Middle frontal gyrus (tissue), 1 donor: ENCODE measurements around the gene CFAP410.
"Not testable (repeated sequence)": the region's sequence is repeated elsewhere in the genome, so short reads cannot be mapped to it uniquely, and the experiment has no call there.

Experiments
- DNase-seq: peaks from one replicate; pipeline ENCODE4 v3.0.0-alpha.2; 2015; ENCODE audit warnings: low spot score; ENCODE audit errors: extremely low spot score

The CFAP410 gene

GRCh38 chr21:44351535-44352252, 12.5 kb upstream of the CFAP410 start:
- no peak for DNase-seq

DNA sequence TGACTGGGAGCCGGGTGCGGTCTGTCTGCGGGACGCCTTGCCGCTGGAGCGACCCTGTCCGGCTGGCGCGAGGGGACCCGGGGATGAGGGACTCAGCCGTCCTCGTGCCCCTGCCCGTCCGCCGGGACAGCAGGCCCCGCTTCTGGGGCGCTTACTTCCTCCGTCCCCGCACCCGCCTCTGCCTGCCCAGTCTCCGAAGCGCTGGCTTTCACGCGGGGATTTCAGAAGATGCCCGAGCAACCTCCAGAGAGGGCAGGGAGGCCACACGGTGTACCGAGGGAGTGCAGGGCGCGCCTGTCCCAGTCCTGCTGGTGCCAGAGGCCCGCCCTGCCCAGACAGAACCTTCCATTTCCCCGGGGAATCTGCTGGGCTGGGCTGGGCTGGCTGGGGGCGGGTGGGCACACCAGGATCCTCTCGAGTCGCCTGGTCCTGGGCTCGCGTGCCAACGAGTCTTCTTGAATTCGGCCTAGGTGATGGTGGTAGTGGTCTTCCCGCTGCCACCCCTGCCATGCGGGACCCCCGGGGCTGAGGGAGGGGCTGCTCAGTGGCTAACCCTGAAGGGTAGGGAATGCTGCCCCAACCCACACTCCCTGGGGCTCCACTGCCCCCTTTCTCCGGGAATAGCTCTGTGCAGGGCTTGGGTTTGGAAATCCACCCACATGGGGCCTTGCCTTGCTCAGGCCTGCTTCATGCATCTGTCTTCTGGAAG, 11.7 kb upstream of the CFAP410 start:
- DNase-seq, result no peak

- no peak for DNase-seq
These were observed 10.9 kb upstream of the CFAP410 start for GRCh38 chr21:44349847-44350772.

DNA sequence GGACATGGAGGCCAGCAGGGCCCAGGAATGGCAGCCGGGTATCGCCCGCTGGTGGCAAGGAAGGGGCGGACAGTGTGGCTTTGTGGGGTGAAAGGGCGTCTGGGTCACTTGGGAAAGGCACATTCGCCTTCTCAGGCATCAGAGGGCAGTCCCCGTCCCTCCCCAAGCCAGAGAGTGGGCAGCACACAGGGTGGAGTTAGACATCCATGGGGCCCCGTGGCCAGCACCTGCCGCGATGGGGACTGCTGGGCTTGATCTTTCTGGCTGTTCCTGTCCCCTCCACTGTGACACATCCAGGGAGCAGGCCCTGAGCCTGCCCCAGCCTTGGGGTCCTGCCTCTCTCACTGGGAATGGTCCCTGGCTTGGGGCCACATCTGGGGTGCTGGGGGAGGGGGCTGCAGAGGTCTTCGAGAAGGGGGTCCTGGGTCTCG, 10.2 kb upstream of the CFAP410 start:
- DNase-seq, result no peak

DNA sequence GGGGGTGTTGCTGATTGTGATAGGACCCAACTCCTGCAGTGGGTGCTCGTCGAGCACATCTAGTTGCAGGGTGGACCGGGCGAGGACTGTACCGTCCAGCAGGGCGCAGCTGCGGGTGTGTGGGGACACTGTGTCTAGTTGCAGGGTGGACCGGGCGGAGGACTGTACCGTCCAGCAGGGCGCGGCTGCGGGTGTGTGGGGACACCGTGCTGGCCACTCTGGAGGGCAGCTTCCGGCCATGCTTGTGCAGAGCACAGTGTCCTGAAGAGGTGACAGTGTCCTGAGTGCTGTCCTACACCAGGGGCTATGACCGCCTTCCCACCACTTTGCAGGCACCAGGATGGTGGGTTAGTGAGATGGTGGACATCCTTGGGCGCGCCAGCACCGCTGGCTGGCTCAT, 9.7 kb upstream of the CFAP410 start:
- no peak for DNase-seq

- DNase-seq, result no peak
These were observed 8.8 kb upstream of the CFAP410 start for GRCh38 chr21:44347911-44348451.

GRCh38 chr21:44345495-44345894, 6.3 kb upstream of the CFAP410 start:
- DNase-seq, result no peak

- DNase-seq, result no peak
These were observed 5.5 kb upstream of the CFAP410 start for GRCh38 chr21:44344541-44345183.

DNA sequence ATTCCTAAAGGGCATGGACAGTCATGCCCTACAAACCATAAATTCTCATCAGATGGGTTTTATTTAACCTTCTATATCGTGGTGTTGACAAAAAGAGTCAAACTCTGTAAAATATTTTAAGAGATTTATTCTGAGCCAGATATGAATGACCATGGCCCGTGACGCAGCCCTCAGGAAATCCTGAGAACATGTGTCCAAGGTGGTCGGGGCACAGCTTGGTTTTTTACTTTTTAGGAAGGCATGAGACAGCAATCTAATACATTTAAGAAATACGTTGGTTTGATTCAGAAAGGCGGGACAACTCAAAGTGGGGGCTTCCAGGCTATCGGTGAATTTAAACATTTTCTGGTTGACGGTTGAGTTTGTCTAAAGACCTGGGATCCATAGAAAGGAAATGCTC, 3.8 kb upstream of the CFAP410 start:
- not testable (repeated sequence) for DNase-seq

GRCh38 chr21:44341726-44342458, 2.7 kb upstream of the CFAP410 start:
- not testable (repeated sequence) for DNase-seq

- no peak for DNase-seq
These were observed 972 bp downstream of the CFAP410 start for GRCh38 chr21:44337941-44338895.

DNA sequence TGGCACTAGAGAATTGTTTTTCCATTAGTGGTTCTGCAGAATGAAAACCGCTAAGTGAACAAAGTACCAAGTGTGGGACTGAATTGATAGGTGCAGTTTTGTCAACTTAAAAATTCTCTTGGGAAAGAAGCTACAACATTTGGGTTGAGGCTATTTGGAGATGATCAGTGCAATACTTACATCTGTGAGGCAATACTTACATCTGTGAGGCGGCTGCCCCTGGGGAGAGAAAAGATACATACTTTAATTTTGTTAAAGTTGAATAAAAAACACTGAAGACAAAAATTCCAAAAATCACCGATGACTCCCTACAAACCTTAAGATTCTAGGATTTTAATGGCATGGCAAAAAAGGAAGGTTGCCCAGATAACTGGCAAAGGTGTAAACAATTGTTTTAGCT, 1.7 kb downstream of the CFAP410 start:
- DNase-seq, result no peak

- DNase-seq, result no peak
These were observed 3.7 kb downstream of the CFAP410 start for GRCh38 chr21:44335266-44336059.

- no peak for DNase-seq
These were observed 4.7 kb downstream of the CFAP410 start for GRCh38 chr21:44334329-44335030.

- no peak for DNase-seq
These were observed 5.5 kb downstream of the CFAP410 start for GRCh38 chr21:44333509-44334328.

DNA sequence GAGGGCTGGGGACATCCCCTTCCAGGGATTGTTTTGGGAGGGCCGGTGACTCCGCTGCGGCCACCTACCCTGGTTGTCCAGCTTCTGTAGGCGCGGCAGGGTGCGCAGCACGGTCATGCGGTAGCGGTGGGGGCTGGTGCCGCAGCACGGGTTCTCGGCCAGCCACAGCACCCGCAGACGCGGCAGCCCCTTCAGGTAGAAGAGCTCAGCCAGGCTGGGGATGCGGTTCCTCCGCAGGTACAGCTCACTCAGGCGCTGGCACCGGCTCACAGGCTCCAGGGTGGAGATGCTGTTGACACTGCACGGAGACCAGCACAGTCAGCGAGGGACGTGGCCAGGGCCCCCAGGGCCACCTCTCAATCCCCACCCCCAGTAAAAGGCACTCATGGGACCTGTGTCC, 6.2 kb downstream of the CFAP410 start:
- DNase-seq, result no peak

DNA sequence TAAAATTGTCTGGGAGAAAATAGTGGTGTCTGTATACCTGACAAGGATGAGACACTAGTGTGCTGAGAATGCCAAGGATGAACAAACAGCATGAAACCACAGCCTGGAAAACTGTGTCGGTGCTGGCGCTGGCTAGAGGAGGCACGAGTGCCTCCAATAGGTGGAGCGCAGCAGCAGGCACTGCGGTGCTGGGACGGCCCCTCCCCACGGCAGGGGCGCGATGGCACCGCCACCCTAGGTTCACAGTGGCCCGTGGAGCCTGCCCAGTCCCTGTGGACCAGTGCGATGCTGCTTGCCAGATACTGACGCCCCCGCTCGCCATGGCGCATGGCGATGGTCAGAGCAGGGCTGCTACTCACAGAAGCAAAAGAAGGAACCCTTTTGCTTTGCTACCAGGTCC, 6.8 kb downstream of the CFAP410 start:
- no peak for DNase-seq
